Ovary (tissue), 9 donors: ENCODE measurements around the gene THADA. TPM values are rescaled to one million over a fixed set of nuclear protein-coding genes. Genes with fewer than 3 reads are reported as not detected.

ENCODE experiments used
- DNase-seq, 5 donors: peaks; one replicate each; pipeline ENCODE4 v3.0.0-alpha.2; 2019 to 2020
- H3K27ac ChIP-seq, 2 donors: fragments of 200-600 bp; one replicate each; pipeline versions ENCODE4 v1.5.1 to v1.8.0; 2019 to 2022
- H3K27me3 ChIP-seq: fragments of 200-600 bp; one replicate; pipeline ENCODE4 v1.8.0; 2022
- H3K36me3 ChIP-seq: fragments of 200-600 bp; sonication (generic); one replicate; pipeline ENCODE4 v1.5.1; 2019
- H3K4me1 ChIP-seq: one replicate; pipeline ENCODE4 v1.8.1; 2013; ENCODE audit warnings: mild to moderate bottlenecking, moderate library complexity; ENCODE audit not compliant: insufficient read depth
- H3K4me3 ChIP-seq: fragments of 200-600 bp; sonication (generic); one replicate; pipeline ENCODE4 v1.5.1; 2017
- H3K9me3 ChIP-seq, 2 donors: fragments of 200-600 bp in 1 of 2; sonication (generic) in 1 of 2; one replicate each; pipeline versions ENCODE4 v1.5.1 to v1.8.1; 2013 to 2019; ENCODE audit warnings: mild to moderate bottlenecking in 1 of 2, moderate library complexity in 1 of 2
- EP300 ChIP-seq: sonication (generic); formaldehyde crosslinking; IDR thresholded peaks from one replicate; pipeline ENCODE4 v1.6.1; 2017; ENCODE audit warnings: antibody characterized with exemption
- POLR2A ChIP-seq: fragments of 450-650 bp; IDR thresholded peaks from one replicate; pipeline ENCODE4 v1.6.1; 2017; ENCODE audit warnings: antibody characterized with exemption, mild to moderate bottlenecking, moderate library complexity
- WGBS, 3 donors: extraction: QIAGEN DNeasy Blood & Tissue Kit in 1 of 3; methylation state at CpG; one replicate each; pipeline versions ENCODE4 v1.1.5 to v1.1.7; 2013 to 2017; 5-methylcytosine and 5-hydroxymethylcytosine counted together
- intact Hi-C, 4 donors: fragments of 100-400 bp; cut with DNase I; formaldehyde crosslinking; loops; one replicate each; pipeline versions ENCODE4 v1.11.0 to v1.15.1; 2022 to 2023
- polyA plus RNA-seq, 2 donors: library from polyadenylated mRNA; stranded (reverse); fragments of 200-250 nt in 1 of 2; fragments of 350-450 nt in 1 of 2; fragmentation: Illumina TruSeq in 1 of 2; extraction: RNeasy Lipid Tissue Mini Kit (QIAGEN cat#74804) in 1 of 2; gene quantifications; one replicate each; pipeline ENCODE4 v1.2.3, GENCODE V29; 2013 to 2014
- total RNA-seq, 7 donors: library from RNA; depleted of rRNA in 2 of 7; stranded (reverse); fragments of >200 nt in 2 of 7; fragmentation: NEBNext Ultra II Directional in 3 of 7; extraction: Animal tissue kit (Norgen Biotek cat#: 25700) in 3 of 7; gene quantifications; one replicate each; pipeline versions ENCODE4 v1.1.0 to v1.2.4, GENCODE V29; 2016 to 2023
- TF ChIP-seq, protein P1 (sequence below), 3 donors: fragments of 450-650 bp in 2 of 3; fragments of 200-600 bp in 1 of 3; IDR thresholded peaks; one replicate each; pipeline versions ENCODE4 v1.5.1 to v1.8.0; 2016 to 2022; ENCODE audit warnings: antibody characterized with exemption in 3 of 3, mild to moderate bottlenecking in 1 of 3
- donor health status: DM: no; HTN: no; CAD: no; lungs with moderate emphysema.
- donor health status: DM: no; HTN: no; CAD: no.
- donor health status: Bipolar disorder and iron deficiency.
- donor health status: DM: yes; HTN: yes; CAD: no.
- donor health status: DM: no; HTN: no; CAD: no.
- donor health status: DM: yes; HTN: yes; CAD: no.

Gene THADA
- total and polyA plus RNA-seq, 9 donors: 14.0 to 46.8 (median 28.6) TPM

DNA sequence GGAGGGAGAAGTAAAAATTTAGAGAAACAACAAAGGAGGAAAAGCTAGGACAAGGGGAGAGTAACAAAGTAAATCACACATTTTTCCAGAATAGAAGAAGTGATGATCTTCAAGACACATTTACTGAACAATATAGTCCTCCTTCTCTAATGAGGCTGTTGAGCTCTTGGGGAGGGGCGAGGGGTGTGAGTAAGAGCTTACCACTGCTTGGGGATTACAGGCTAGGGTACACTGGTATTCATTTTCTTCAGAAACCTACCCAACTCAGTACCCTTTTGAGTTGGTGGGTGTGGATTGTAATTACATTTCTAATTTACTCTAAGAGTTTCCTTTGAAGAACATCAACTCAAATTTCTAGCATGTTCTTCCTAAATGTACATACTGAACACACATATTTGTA is 211.7 kb downstream of the THADA start:
- intact Hi-C loops: no loop called here
- WGBS, 3 donors: 95 to 100% (median 97%) methylated on average over 1 of the region's 1 CpG
- no peak overlapping the region for H3K27ac ChIP-seq
- DNase-seq: no peak
- H3K9me3 ChIP-seq: no peaks in the 10 kb centered on the region
- TF ChIP-seq POLR2A (no peak), EP300 (no peak)
- TF ChIP-seq, protein P1, sequence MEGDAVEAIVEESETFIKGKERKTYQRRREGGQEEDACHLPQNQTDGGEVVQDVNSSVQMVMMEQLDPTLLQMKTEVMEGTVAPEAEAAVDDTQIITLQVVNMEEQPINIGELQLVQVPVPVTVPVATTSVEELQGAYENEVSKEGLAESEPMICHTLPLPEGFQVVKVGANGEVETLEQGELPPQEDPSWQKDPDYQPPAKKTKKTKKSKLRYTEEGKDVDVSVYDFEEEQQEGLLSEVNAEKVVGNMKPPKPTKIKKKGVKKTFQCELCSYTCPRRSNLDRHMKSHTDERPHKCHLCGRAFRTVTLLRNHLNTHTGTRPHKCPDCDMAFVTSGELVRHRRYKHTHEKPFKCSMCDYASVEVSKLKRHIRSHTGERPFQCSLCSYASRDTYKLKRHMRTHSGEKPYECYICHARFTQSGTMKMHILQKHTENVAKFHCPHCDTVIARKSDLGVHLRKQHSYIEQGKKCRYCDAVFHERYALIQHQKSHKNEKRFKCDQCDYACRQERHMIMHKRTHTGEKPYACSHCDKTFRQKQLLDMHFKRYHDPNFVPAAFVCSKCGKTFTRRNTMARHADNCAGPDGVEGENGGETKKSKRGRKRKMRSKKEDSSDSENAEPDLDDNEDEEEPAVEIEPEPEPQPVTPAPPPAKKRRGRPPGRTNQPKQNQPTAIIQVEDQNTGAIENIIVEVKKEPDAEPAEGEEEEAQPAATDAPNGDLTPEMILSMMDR (IDR thresholded peaks at IDR 0.05): no peak
- H3K36me3 ChIP-seq: no peaks in the 10 kb centered on the region
- H3K27me3 ChIP-seq: no peaks in the 10 kb centered on the region
- peaks cover 3% of the 10 kb centered on the region for H3K4me1 ChIP-seq
- no peak overlapping the region for H3K4me3 ChIP-seq

DNA sequence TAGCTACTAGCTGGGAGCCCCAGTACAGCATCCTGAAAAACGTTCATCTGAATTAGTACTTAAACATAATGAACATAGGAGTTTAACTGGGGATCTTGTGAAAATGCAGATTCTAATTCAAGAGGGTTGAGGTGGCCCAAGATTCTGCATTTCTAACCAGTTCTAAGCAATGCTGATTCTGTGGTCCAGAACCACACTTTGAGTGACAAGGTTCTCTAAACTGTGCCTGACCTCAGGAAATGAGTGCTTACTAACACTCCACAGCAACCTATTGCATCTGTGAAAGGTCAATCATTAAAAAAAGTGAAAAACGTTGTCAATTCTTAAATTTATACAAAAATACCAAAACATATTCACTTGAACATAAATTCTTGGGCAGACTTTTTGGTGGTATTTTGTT is 212.3 kb downstream of the THADA start:
- intact Hi-C loops: no loop called here
- DNase-seq: no peak
- Histone ChIP-seq H3K9me3 (no peaks in the 10 kb centered on the region), H3K4me3 (no peak overlapping the region), H3K4me1 (peaks cover 3% of the 10 kb centered on the region), H3K27ac (no peak overlapping the region), H3K27me3 (no peaks in the 10 kb centered on the region), H3K36me3 (no peaks in the 10 kb centered on the region)
- TF ChIP-seq, protein P1 (IDR thresholded peaks at IDR 0.05): no peak
- TF ChIP-seq POLR2A (no peak), EP300 (no peak)
- WGBS, 3 donors: 81 to 82% (median 82%) methylated on average over 2 of the region's 2 CpGs

DNA sequence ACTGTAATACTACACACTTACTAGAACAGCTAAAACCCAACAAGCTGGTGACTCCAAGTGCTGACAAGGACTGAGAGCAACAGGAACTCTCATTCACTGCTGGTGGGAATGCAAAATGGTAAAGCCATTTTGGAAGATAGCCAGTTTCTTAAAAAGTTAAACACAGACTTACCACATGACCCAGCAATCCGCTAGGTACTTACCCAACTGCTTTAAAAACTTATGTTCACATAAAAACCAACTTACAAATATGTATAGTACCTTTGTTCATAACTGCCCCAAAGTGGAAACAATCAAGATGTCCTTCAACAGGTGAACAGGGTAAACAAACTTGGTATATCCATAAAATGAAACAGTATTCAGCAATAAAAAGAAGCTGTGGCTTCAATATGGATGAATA is 216.3 kb downstream of the THADA start:
- H3K27me3 ChIP-seq: no peaks in the 10 kb centered on the region
- H3K4me3 ChIP-seq: no peak overlapping the region
- intact Hi-C loops: no loop called here
- H3K36me3 ChIP-seq: no peaks in the 10 kb centered on the region
- TF ChIP-seq, protein P1 (IDR thresholded peaks at IDR 0.05): no peak
- TF ChIP-seq POLR2A (no peak), EP300 (no peak)
- 97 to 99% (median 97%) methylated on average over 1 of the region's 1 CpG for WGBS, 3 donors
- H3K9me3 ChIP-seq: no peaks in the 10 kb centered on the region
- no peak for DNase-seq
- no peak overlapping the region for H3K27ac ChIP-seq
- H3K4me1 ChIP-seq: peaks cover 2% of the 10 kb centered on the region

DNA sequence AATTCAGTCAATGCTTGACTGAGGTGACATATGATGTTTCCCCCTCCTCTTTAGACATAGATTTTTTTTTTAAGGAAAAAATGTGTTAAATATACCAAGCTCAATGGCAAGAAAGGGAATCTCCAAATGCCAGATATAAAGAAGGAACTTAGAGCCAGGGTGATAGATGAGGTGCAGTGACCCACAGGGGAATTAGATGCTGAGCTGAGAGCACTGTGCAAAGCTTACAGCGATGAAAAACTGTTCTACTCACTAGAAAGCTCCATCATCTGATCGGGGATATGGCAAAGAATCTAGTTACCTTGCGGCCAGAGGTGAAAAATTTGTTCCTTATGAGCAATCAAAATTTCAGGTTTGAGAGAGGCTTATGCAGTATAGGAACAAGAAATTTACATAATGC is 218.5 kb downstream of the THADA start:
- no peak overlapping the region for H3K27ac ChIP-seq
- TF ChIP-seq POLR2A (no peak), EP300 (no peak)
- TF ChIP-seq, protein P1 (IDR thresholded peaks at IDR 0.05): no peak
- no peak overlapping the region for H3K4me3 ChIP-seq
- intact Hi-C loops: no loop called here
- H3K36me3 ChIP-seq: no peaks in the 10 kb centered on the region
- peaks cover 2% of the 10 kb centered on the region for H3K4me1 ChIP-seq
- no peaks in the 10 kb centered on the region for H3K9me3 ChIP-seq
- DNase-seq: no peak
- no peaks in the 10 kb centered on the region for H3K27me3 ChIP-seq
- 96 to 98% (median 98%) methylated on average over 3 of the region's 3 CpGs for WGBS, 3 donors
